Right lobe of liver (tissue), 4 donors: ENCODE data around the gene FSTL4.

Experiments used
- CTCF ChIP-seq, 4 donors: fragments of 200-600 bp in 3 of 4; fragments of 450-650 bp in 1 of 4; IDR thresholded peaks; one replicate each; pipeline versions ENCODE4 v1.5.1 to v1.8.0; 2016 to 2022; ENCODE audit warnings: antibody characterized with exemption in 4 of 4, mild to moderate bottlenecking in 2 of 4
- POLR2A ChIP-seq: fragments of 450-650 bp; IDR thresholded peaks from one replicate; pipeline ENCODE4 v1.6.1; 2017; ENCODE audit warnings: antibody characterized with exemption, mild to moderate bottlenecking
- donor health status: DM: no; HTN: no; CAD: no.
- donor health status: DM: no; HTN: no; CAD: no.
- donor health status: DM: no; HTN: yes; CAD: no.

- TF ChIP-seq CTCF (IDR thresholded peaks at IDR 0.05) = no peak
- TF ChIP-seq POLR2A = no peak
Measured at GRCh38 chr5:133415906-133416305, 196.4 kb downstream of the FSTL4 start.
